ENCODE measurements around the gene PRKAG2. TPM values are rescaled to one million over a fixed set of nuclear protein-coding genes. Genes with fewer than 3 reads are reported as not detected.

The PRKAG2 gene
- total and polyA plus RNA-seq, 2 experiments from 2014 or later = 9.1 to 14.9 TPM

DNA sequence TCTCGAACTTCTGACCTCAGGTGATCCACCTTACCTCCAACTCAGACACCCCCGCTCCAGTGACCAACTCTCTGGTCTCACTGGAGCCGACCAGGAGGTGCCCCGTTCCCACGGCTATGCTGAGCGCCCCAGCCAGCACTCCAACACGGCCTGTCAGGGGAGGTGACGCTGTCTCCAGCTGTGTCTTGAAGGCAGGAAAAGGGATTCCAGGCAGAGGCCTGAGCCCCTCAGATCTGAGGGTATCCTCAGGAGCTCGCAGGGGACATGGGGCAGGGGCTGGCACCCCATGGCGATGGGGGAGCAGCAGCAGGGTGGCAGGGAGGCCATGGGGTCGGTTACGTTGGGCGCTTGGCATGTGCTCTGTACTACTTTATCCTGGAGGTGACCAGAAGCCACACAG is 262.9 kb downstream of the PRKAG2 start:
- H3K36me3 Mint-ChIP-seq (ENCODE audit: low read depth) = no peaks in the 10 kb centered on the region
- no peaks in the 10 kb centered on the region; the same call in 2 of the 3 replicates for H3K9me3 Mint-ChIP-seq
- no peak overlapping the region for H3K27ac Mint-ChIP-seq
- Histone ChIP-seq H3K36me3 (ENCODE audit: insufficient read depth) (no peaks in the 10 kb centered on the region), H3K4me2 (no peak overlapping the region), H4K20me1 (replicated peaks; ENCODE audit: insufficient read depth) (no peaks in the 10 kb centered on the region), H3K4me1 (ENCODE audit: insufficient read depth) (no peaks in the 10 kb centered on the region), H3K27me3 (ENCODE audit: insufficient read depth) (no peaks in the 10 kb centered on the region), H3K4me3 (no peak overlapping the region), H3K27ac (ENCODE audit: low read depth) (no peak overlapping the region), H2AFZ (no peak overlapping the region), H3F3A (replicated peaks; ENCODE audit: low read depth) (no peaks in the 10 kb centered on the region), H3K79me2 (replicated peaks; ENCODE audit: insufficient read depth) (no peaks in the 10 kb centered on the region), H3K9me2 (ENCODE audit: insufficient read depth) (no peaks in the 10 kb centered on the region)
- TF ChIP-seq, protein P1, sequence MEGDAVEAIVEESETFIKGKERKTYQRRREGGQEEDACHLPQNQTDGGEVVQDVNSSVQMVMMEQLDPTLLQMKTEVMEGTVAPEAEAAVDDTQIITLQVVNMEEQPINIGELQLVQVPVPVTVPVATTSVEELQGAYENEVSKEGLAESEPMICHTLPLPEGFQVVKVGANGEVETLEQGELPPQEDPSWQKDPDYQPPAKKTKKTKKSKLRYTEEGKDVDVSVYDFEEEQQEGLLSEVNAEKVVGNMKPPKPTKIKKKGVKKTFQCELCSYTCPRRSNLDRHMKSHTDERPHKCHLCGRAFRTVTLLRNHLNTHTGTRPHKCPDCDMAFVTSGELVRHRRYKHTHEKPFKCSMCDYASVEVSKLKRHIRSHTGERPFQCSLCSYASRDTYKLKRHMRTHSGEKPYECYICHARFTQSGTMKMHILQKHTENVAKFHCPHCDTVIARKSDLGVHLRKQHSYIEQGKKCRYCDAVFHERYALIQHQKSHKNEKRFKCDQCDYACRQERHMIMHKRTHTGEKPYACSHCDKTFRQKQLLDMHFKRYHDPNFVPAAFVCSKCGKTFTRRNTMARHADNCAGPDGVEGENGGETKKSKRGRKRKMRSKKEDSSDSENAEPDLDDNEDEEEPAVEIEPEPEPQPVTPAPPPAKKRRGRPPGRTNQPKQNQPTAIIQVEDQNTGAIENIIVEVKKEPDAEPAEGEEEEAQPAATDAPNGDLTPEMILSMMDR (conservative IDR thresholded peaks at IDR 0.05; ENCODE audit: low read depth in 2 of 2) = no peak
- TF ChIP-seq JUNB (IDR thresholded peaks at IDR 0.05; ENCODE audit: unreplicated experiment) = no peak
- TF ChIP-seq CREB1 (CRISPR knock-in tag; IDR thresholded peaks at IDR 0.05; ENCODE audit: low read depth) = no peak
- TF ChIP-seq, protein P2, sequence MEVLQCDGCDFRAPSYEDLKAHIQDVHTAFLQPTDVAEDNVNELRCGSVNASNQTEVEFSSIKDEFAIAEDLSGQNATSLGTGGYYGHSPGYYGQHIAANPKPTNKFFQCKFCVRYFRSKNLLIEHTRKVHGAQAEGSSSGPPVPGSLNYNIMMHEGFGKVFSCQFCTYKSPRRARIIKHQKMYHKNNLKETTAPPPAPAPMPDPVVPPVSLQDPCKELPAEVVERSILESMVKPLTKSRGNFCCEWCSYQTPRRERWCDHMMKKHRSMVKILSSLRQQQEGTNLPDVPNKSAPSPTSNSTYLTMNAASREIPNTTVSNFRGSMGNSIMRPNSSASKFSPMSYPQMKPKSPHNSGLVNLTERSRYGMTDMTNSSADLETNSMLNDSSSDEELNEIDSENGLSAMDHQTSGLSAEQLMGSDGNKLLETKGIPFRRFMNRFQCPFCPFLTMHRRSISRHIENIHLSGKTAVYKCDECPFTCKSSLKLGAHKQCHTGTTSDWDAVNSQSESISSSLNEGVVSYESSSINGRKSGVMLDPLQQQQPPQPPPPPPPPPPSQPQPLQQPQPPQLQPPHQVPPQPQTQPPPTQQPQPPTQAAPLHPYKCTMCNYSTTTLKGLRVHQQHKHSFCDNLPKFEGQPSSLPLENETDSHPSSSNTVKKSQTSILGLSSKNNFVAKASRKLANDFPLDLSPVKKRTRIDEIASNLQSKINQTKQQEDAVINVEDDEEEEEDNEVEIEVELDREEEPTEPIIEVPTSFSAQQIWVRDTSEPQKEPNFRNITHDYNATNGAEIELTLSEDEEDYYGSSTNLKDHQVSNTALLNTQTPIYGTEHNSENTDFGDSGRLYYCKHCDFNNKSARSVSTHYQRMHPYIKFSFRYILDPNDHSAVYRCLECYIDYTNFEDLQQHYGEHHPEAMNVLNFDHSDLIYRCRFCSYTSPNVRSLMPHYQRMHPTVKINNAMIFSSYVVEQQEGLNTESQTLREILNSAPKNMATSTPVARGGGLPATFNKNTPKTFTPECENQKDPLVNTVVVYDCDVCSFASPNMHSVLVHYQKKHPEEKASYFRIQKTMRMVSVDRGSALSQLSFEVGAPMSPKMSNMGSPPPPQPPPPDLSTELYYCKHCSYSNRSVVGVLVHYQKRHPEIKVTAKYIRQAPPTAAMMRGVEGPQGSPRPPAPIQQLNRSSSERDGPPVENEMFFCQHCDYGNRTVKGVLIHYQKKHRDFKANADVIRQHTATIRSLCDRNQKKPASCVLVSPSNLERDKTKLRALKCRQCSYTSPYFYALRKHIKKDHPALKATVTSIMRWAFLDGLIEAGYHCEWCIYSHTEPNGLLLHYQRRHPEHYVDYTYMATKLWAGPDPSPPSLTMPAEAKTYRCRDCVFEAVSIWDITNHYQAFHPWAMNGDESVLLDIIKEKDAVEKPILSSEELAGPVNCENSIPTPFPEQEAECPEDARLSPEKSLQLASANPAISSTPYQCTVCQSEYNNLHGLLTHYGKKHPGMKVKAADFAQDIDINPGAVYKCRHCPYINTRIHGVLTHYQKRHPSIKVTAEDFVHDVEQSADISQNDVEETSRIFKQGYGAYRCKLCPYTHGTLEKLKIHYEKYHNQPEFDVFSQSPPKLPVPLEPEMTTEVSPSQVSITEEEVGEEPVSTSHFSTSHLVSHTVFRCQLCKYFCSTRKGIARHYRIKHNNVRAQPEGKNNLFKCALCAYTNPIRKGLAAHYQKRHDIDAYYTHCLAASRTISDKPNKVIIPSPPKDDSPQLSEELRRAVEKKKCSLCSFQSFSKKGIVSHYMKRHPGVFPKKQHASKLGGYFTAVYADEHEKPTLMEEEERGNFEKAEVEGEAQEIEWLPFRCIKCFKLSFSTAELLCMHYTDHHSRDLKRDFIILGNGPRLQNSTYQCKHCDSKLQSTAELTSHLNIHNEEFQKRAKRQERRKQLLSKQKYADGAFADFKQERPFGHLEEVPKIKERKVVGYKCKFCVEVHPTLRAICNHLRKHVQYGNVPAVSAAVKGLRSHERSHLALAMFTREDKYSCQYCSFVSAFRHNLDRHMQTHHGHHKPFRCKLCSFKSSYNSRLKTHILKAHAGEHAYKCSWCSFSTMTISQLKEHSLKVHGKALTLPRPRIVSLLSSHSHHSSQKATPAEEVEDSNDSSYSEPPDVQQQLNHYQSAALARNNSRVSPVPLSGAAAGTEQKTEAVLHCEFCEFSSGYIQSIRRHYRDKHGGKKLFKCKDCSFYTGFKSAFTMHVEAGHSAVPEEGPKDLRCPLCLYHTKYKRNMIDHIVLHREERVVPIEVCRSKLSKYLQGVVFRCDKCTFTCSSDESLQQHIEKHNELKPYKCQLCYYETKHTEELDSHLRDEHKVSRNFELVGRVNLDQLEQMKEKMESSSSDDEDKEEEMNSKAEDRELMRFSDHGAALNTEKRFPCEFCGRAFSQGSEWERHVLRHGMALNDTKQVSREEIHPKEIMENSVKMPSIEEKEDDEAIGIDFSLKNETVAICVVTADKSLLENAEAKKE (CRISPR knock-in tag; IDR thresholded peaks at IDR 0.05) = no peak
- TF ChIP-seq NANOG (IDR thresholded peaks at IDR 0.05; ENCODE audit: borderline replicate concordance) = no peak
- no peak for TF ChIP-seq EZH2 (IDR thresholded peaks at IDR 0.05; ENCODE audit: low read depth, unreplicated experiment)
- no peak for TF ChIP-seq STAT1 (IDR thresholded peaks at IDR 0.05; ENCODE audit: unreplicated experiment)
- TF ChIP-seq EZH2phosphoT487 (IDR thresholded peaks at IDR 0.05; ENCODE audit: unreplicated experiment) = no peak
- TF ChIP-seq, protein P3, sequence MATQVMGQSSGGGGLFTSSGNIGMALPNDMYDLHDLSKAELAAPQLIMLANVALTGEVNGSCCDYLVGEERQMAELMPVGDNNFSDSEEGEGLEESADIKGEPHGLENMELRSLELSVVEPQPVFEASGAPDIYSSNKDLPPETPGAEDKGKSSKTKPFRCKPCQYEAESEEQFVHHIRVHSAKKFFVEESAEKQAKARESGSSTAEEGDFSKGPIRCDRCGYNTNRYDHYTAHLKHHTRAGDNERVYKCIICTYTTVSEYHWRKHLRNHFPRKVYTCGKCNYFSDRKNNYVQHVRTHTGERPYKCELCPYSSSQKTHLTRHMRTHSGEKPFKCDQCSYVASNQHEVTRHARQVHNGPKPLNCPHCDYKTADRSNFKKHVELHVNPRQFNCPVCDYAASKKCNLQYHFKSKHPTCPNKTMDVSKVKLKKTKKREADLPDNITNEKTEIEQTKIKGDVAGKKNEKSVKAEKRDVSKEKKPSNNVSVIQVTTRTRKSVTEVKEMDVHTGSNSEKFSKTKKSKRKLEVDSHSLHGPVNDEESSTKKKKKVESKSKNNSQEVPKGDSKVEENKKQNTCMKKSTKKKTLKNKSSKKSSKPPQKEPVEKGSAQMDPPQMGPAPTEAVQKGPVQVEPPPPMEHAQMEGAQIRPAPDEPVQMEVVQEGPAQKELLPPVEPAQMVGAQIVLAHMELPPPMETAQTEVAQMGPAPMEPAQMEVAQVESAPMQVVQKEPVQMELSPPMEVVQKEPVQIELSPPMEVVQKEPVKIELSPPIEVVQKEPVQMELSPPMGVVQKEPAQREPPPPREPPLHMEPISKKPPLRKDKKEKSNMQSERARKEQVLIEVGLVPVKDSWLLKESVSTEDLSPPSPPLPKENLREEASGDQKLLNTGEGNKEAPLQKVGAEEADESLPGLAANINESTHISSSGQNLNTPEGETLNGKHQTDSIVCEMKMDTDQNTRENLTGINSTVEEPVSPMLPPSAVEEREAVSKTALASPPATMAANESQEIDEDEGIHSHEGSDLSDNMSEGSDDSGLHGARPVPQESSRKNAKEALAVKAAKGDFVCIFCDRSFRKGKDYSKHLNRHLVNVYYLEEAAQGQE (IDR thresholded peaks at IDR 0.05; ENCODE audit: unreplicated experiment) = no peak
- TF ChIP-seq, protein P4, sequence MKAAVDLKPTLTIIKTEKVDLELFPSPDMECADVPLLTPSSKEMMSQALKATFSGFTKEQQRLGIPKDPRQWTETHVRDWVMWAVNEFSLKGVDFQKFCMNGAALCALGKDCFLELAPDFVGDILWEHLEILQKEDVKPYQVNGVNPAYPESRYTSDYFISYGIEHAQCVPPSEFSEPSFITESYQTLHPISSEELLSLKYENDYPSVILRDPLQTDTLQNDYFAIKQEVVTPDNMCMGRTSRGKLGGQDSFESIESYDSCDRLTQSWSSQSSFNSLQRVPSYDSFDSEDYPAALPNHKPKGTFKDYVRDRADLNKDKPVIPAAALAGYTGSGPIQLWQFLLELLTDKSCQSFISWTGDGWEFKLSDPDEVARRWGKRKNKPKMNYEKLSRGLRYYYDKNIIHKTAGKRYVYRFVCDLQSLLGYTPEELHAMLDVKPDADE (IDR thresholded peaks at IDR 0.05) = no peak
- TF ChIP-seq ZNF331 (CRISPR knock-in tag; IDR thresholded peaks at IDR 0.05; ENCODE audit: low read depth) = no peak
- TF ChIP-seq POLR2AphosphoS5 (IDR thresholded peaks at IDR 0.05; ENCODE audit: low read depth) = no peak
- no peak for TF ChIP-seq ZNF114 (CRISPR knock-in tag; IDR thresholded peaks at IDR 0.05)
- H3K4me3 Mint-ChIP-seq = no peak overlapping the region
- no peaks in the 10 kb centered on the region; the same call in 2 of the 3 replicates for H3K4me1 Mint-ChIP-seq
- peaks cover 6% of the 10 kb centered on the region for H3K27me3 Mint-ChIP-seq (ENCODE audit: insufficient read depth, low read depth, poor library complexity)
- ATAC-seq = no peak
- DNase-seq (ENCODE audit: low spot score) = no peak
